SH-SY5Y (cell line): ENCODE results near the gene ANG.

Experiments
- GATA2 ChIP-seq: IDR thresholded peaks from 2 replicates; pipeline ENCODE4 v1.6.1; 2011; ENCODE audit warnings: mild to moderate bottlenecking, low read depth, low read length
- GATA3 ChIP-seq: IDR thresholded peaks from 2 replicates; pipeline ENCODE4 v1.6.1; 2011; ENCODE audit warnings: low read depth, mild to moderate bottlenecking, low read length, moderate library complexity

DNA sequence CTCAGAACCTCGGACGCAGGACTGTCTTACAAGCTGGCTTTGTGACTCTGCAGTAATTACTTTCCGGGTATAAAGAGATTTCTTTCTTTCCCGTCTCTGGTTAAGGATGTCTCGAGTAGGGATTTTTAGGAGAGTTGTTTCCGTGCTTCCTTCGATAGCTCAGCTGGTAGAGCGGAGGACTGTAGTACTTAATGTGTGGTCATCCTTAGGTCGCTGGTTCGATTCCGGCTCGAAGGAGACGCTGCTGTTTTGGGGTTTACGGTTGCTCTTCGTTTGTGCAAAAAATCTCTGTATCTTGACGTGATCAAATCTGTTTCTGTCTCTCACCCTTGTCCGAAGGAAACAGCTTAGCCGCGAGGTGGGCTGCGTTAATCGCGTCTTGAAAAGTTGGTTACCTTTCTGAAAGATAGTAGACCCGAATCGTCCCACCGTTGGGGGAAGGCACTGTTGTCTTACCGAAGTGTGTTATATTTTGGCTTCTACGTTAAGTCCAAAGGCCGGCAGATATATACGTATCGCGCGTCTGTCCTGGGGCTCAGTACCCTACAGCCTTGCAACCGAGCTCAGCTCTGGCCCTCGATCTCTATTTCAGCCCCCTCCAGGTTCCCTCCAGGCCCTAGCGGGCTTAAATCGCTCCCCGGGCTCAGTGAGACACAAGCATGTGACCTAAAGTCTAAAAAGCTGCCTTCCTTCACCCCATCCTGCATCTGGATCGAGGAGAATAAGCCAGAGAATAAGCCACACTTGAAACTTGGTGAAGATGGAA is 5.3 kb upstream of the ANG start:
- TF ChIP-seq GATA2 (peak; percentile 16; the same call in 1 of the 2 replicates), GATA3 (no peak)
